C4-2B (cell line): ENCODE data around the gene SH2D3C.

Source experiments
- CTCF ChIP-seq: fragments of 450-650 bp; conservative IDR thresholded peaks from 2 replicates; pipeline ENCODE4 v1.5.1; 2017; ENCODE audit warnings: mild to moderate bottlenecking
- ZFX ChIP-seq: fragments of 450-650 bp; IDR thresholded peaks from 2 replicates; pipeline ENCODE4 v1.6.1; 2017

GRCh38 chr9:127796852-127797370 is 18.4 kb upstream of the SH2D3C start:
- TF ChIP-seq CTCF (no peak), ZFX (no peak)
